Measurements from ENCODE around the gene ZZZ3. TPM values are rescaled to one million over a fixed set of nuclear protein-coding genes. Genes with fewer than 3 reads are reported as not detected.

ZZZ3 gene
- total RNA-seq (10 to 100 TPM; 25.0 to 29.9 (median 28.4) TPM), polyA plus RNA-seq (10 to 100 TPM in 2 of 3 donors, 1 to 10 TPM in 1; 8.6 to 21.6 (median 11.6) TPM)
- long read RNA-seq, donor 1, partial matches to known transcripts: 0 of 23 reads
- long read RNA-seq, donor 1, other reads (novel, unspliced or antisense): 20 of 23 reads
- long read RNA-seq, donor 2, full-length matches to known transcripts: 2 of 36 reads
- long read RNA-seq, donor 2, partial matches to known transcripts: 7 of 36 reads
- long read RNA-seq, donor 2, other reads (novel, unspliced or antisense): 27 of 36 reads

DNA sequence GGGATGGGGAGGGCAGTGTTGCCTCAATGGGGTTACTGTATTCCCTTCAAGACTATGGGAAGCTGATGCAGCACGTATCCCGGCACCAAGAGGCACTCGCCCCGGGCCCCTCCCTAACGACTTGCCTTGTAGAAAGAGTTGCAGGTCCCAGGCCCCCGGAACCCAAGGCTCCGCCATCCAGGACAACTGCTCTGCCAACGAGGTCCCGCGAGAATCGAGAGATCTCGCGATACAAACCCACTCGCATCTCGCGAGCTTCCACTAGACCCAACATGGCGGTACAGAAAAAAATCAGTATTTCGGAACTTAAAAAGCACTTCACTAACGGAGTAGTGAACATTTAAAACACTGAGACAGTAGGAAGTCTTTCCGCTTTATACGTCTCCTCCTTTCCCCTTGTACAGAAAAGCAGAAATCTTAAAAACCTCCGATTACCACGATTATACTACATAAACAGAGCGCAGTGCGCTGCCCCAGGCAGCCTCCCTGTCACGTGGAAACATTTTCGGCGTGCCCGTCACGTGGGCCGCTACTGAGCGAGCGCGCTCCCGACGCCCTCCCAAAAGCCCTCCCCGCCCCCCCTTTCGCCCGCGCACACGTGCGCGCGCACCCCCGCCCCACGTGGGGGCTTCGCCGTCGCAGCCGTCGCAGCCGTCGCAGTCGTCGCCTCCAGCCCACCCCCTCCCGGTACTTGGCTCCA is at the start of gene ZZZ3:
TSS of gene ZZZ3 (minus strand) at position 199 of the 700 bp plus-strand sequence. CDS start 49,304 bp downstream, outside the sequence.
- no peaks in the 10 kb centered on the region for H3K9me3 ChIP-seq
- no peaks in the 10 kb centered on the region for H3K27me3 ChIP-seq (ENCODE audit: insufficient read depth in 3 of 3, low read length in 2 of 3)
- peak within 1 kb of the TSS; percentile 77 for H3K4me3 ChIP-seq
- no peak for TF ChIP-seq CTCF (IDR thresholded peaks at IDR 0.05)
- no peaks in the 10 kb centered on the region for H3K36me3 ChIP-seq (ENCODE audit: insufficient read depth in 1 of 2, low read depth in 1 of 2)
- DNase-seq: peak; percentile 92 to 96
- peak within 1 kb of the TSS; percentile 83 for H3K27ac ChIP-seq
- WGBS, 3 donors: 0 to 1% (median 0%) methylated on average over 48 to 56 of the region's 56 CpGs
- peak; percentile 86 to 88 (median 86) for ATAC-seq
- H3K4me1 ChIP-seq: peaks cover 40% of the 10 kb centered on the region
- intact Hi-C loops (cut with DNase I): loop anchor here in 1 of 2 donors (5.0 kb wide), 1 partner anchor 535 kb away; no protein-coding TSS in a partner anchor

DNA sequence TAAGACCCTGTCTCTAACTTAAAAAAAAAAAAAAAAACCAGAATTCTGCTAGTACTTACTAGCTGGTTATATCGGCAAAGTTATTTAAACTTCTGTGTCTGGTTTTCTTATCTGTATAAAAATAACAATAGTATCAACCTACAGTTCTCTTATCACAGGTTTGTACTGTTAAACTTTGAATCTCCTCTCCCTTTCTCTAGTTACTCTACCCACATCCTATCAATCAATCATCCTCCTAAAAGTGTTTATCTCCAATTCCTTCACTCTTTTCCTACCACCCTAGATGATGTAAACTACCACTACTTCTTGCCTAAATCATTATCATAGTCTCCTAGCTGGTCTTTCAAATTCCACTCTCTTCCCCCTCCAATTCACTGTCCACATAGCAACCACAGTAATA is 49.6 kb upstream of the ZZZ3 start:
- intact Hi-C loops (cut with DNase I): no loop called here
- H3K36me3 ChIP-seq (ENCODE audit: insufficient read depth in 1 of 2, low read depth in 1 of 2): peaks cover 0 to 83% of the 10 kb centered on the region in 2 donors

GRCh38 chr1:77725706-77726105 is 43.2 kb upstream of the ZZZ3 start:
- ATAC-seq (no peak), DNase-seq (no peak)
- Histone ChIP-seq H3K36me3 (ENCODE audit: insufficient read depth in 1 of 2, low read depth in 1 of 2) (peaks cover 2 to 100% of the 10 kb centered on the region in 2 donors), H3K27me3 (ENCODE audit: insufficient read depth in 3 of 3, low read length in 2 of 3) (no peaks in the 10 kb centered on the region), H3K9me3 (no peaks in the 10 kb centered on the region), H3K4me3 (no peak overlapping the region), H3K4me1 (no peaks in the 10 kb centered on the region), H3K27ac (no peak overlapping the region)
- WGBS, 3 donors: 98 to 99% (median 99%) methylated on average over 4 of the region's 4 CpGs
- intact Hi-C loops (cut with DNase I): loop anchor here in 1 of 2 donors (10.0 kb wide), 1 partner anchor 239 kb away; no protein-coding TSS in a partner anchor
- no peak for TF ChIP-seq CTCF (IDR thresholded peaks at IDR 0.05)

More for the DNA sequence above, 49.6 kb upstream of the ZZZ3 start:
- H3K4me1 ChIP-seq: no peaks in the 10 kb centered on the region
- no peak for TF ChIP-seq CTCF (IDR thresholded peaks at IDR 0.05)
- H3K4me3 ChIP-seq: no peak overlapping the region
- ATAC-seq: no peak
- no peak for DNase-seq
- WGBS, 3 donors: 95 to 100% (median 100%) methylated on average over 1 of the region's 1 CpG
- no peak overlapping the region for H3K27ac ChIP-seq
- no peaks in the 10 kb centered on the region for H3K9me3 ChIP-seq
- H3K27me3 ChIP-seq (ENCODE audit: insufficient read depth in 3 of 3, low read length in 2 of 3): no peaks in the 10 kb centered on the region

DNA sequence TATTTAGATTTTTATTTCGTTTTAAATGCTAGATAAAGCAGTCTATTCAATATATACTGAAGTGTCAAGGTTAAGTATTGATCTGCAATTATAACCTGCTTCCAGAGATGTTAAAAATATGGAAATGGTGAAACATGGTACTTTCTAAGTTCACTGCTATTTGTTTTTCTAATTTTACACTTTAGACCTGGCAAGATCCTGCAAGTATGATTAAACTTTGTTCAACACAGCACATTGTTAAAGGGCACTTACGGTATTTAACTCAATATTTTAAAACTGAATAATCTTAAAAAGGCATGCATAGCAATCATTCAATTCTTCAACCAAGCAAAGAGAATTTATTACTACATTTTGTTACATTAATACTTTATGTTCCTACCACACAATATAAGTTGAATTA is 35.7 kb upstream of the ZZZ3 start:
- H3K9me3 ChIP-seq: no peaks in the 10 kb centered on the region
- DNase-seq: no peak
- WGBS, 3 donors: 95 to 98% (median 95%) methylated on average over 2 of the region's 2 CpGs
- H3K4me3 ChIP-seq: no peak overlapping the region
- ATAC-seq: no peak
- no peaks in the 10 kb centered on the region for H3K4me1 ChIP-seq
- no peak for TF ChIP-seq CTCF (IDR thresholded peaks at IDR 0.05)
- H3K27ac ChIP-seq: no peak overlapping the region
- peaks cover 2 to 96% of the 10 kb centered on the region in 2 donors for H3K36me3 ChIP-seq (ENCODE audit: insufficient read depth in 1 of 2, low read depth in 1 of 2)
- no peaks in the 10 kb centered on the region for H3K27me3 ChIP-seq (ENCODE audit: insufficient read depth in 3 of 3, low read length in 2 of 3)
- intact Hi-C loops (cut with DNase I): no loop called here

Measured in psoas muscle (tissue), 8 donors.